Liver (tissue), 9 donors: Measurements from ENCODE around the gene GNAI2. TPM values are rescaled to one million over a fixed set of nuclear protein-coding genes. Genes with fewer than 3 reads are reported as not detected.

Experiments
- DNase-seq: peaks from one replicate; pipeline ENCODE4 v3.0.0-alpha.2; 2017; ENCODE audit warnings: low spot score
- H3K27ac ChIP-seq, 2 donors: one replicate each; pipeline ENCODE4 v1.7.0; 2013; ENCODE audit warnings: inconsistent platforms in 2 of 2, low read length in 2 of 2, control low read depth in 1 of 2, low read depth in 1 of 2, mild to moderate bottlenecking in 1 of 2
- H3K27me3 ChIP-seq, 4 donors: one replicate each; pipeline versions ENCODE4 v1.6.1 to v1.7.0; 2013; ENCODE audit warnings: low read length in 3 of 4, inconsistent platforms in 1 of 4, mild to moderate bottlenecking in 1 of 4, moderate library complexity in 1 of 4; ENCODE audit not compliant: control insufficient read depth in 4 of 4, insufficient read depth in 4 of 4
- H3K36me3 ChIP-seq, 4 donors: one replicate each; pipeline versions ENCODE4 v1.6.1 to v1.7.0; 2013; ENCODE audit warnings: low read length in 3 of 4, mild to moderate bottlenecking in 3 of 4, low read depth in 1 of 4, moderate library complexity in 1 of 4; ENCODE audit not compliant: control insufficient read depth in 4 of 4, insufficient read depth in 3 of 4
- H3K4me1 ChIP-seq, 4 donors: one replicate each; pipeline versions ENCODE4 v1.6.1 to v1.7.0; 2013; ENCODE audit warnings: low read length in 3 of 4, mild to moderate bottlenecking in 3 of 4, moderate library complexity in 1 of 4; ENCODE audit not compliant: control insufficient read depth in 4 of 4, insufficient read depth in 4 of 4
- H3K4me3 ChIP-seq, 3 donors: one replicate each; pipeline versions ENCODE4 v1.6.1 to v1.7.0; 2013; ENCODE audit warnings: low read length in 3 of 3, control low read depth in 1 of 3, low read depth in 1 of 3, mild to moderate bottlenecking in 1 of 3
- H3K9ac ChIP-seq, 2 donors: one replicate each; pipeline ENCODE4 v1.7.0; 2013; ENCODE audit warnings: low read length in 2 of 2, mild to moderate bottlenecking in 2 of 2, moderate library complexity in 2 of 2, control low read depth in 1 of 2, low read depth in 1 of 2
- H3K9me3 ChIP-seq, 4 donors: one replicate each; pipeline versions ENCODE4 v1.6.1 to v1.7.0; 2013; ENCODE audit warnings: low read length in 3 of 4; ENCODE audit not compliant: control insufficient read depth in 4 of 4
- EGR1 ChIP-seq, 2 donors: IDR thresholded peaks; 2 replicates each; pipeline ENCODE4 v1.6.1; 2016 to 2018; ENCODE audit warnings: antibody characterized with exemption in 2 of 2, low read depth in 2 of 2
- FOXA1 ChIP-seq: IDR thresholded peaks from 2 replicates; pipeline ENCODE4 v1.6.1; 2016; ENCODE audit warnings: antibody characterized with exemption
- GABPA ChIP-seq, 2 donors: IDR thresholded peaks in 1 of 2; conservative IDR thresholded peaks in 1 of 2; 2 replicates each; pipeline ENCODE4 v1.6.1; 2016; ENCODE audit warnings: antibody characterized with exemption in 2 of 2, mild to moderate bottlenecking in 1 of 2, moderate library complexity in 1 of 2
- JUND ChIP-seq, 2 donors: IDR thresholded peaks; 2 replicates each; pipeline ENCODE4 v1.6.1; 2016; ENCODE audit warnings: antibody characterized with exemption in 2 of 2
- NR2F2 ChIP-seq: IDR thresholded peaks from 2 replicates; pipeline ENCODE4 v1.6.1; 2016; ENCODE audit warnings: antibody characterized with exemption
- RAD21 ChIP-seq, 2 donors: IDR thresholded peaks; 2 replicates each; pipeline ENCODE4 v1.6.1; 2016; ENCODE audit warnings: antibody characterized with exemption in 2 of 2, mild to moderate bottlenecking in 2 of 2
- RXRA ChIP-seq, 2 donors: IDR thresholded peaks; 2 replicates each; pipeline ENCODE4 v1.6.1; 2017 to 2018; ENCODE audit warnings: antibody characterized with exemption in 2 of 2, mild to moderate bottlenecking in 1 of 2
- SP1 ChIP-seq: IDR thresholded peaks from 2 replicates; pipeline ENCODE4 v1.6.1; 2018; ENCODE audit warnings: antibody characterized with exemption, mild to moderate bottlenecking
- TAF1 ChIP-seq: conservative IDR thresholded peaks from 2 replicates; pipeline ENCODE4 v1.6.1; 2016; ENCODE audit warnings: antibody characterized with exemption, mild to moderate bottlenecking
- YY1 ChIP-seq: IDR thresholded peaks from 2 replicates; pipeline ENCODE4 v1.6.1; 2016; ENCODE audit warnings: antibody characterized with exemption, mild to moderate bottlenecking
- WGBS: extraction: QIAGEN DNeasy Blood & Tissue Kit; methylation state at CpG from one replicate; pipeline ENCODE4 v1.1.7; 2013; 5-methylcytosine and 5-hydroxymethylcytosine counted together
- polyA plus RNA-seq, 2 donors: library from polyadenylated mRNA; stranded (reverse) in 1 of 2; unstranded in 1 of 2; fragments of 200-250 nt in 1 of 2; fragments of >200 nt in 1 of 2; fragmentation: Nextera tagmentation in 1 of 2; extraction: Ambion mirVana in 1 of 2; gene quantifications; one replicate each; pipeline versions ENCODE4 v1.2.1 to v1.2.3, GENCODE V29; 2013 to 2015
- total RNA-seq, 2 donors: library from RNA; depleted of rRNA; stranded (reverse); fragments of >200 nt; gene quantifications; one replicate each; pipeline ENCODE4 v1.2.3, GENCODE V29; 2014
- TF ChIP-seq, protein P1 (sequence below): IDR thresholded peaks from 2 replicates; pipeline ENCODE4 v1.6.1; 2016; ENCODE audit warnings: antibody characterized with exemption, mild to moderate bottlenecking
- TF ChIP-seq, protein P2 (sequence below): IDR thresholded peaks from 2 replicates; pipeline ENCODE4 v1.6.1; 2016; ENCODE audit warnings: antibody characterized with exemption
- TF ChIP-seq, protein P3 (sequence below): fragments of 150-350 bp; IDR thresholded peaks from 2 replicates; pipeline ENCODE4 v1.5.1; 2017; ENCODE audit warnings: improper control_type of control experiment, low read depth, low read length; ENCODE audit not compliant: missing input control
- donor health status: healthy.
- donor health status: healthy.
- donor health status: healthy.
- donor health status: healthy.
- donor health status: healthy.

The GNAI2 gene
- total and polyA plus RNA-seq, 4 donors, result 58.3 to 86.3 (median 62.3) TPM

DNA sequence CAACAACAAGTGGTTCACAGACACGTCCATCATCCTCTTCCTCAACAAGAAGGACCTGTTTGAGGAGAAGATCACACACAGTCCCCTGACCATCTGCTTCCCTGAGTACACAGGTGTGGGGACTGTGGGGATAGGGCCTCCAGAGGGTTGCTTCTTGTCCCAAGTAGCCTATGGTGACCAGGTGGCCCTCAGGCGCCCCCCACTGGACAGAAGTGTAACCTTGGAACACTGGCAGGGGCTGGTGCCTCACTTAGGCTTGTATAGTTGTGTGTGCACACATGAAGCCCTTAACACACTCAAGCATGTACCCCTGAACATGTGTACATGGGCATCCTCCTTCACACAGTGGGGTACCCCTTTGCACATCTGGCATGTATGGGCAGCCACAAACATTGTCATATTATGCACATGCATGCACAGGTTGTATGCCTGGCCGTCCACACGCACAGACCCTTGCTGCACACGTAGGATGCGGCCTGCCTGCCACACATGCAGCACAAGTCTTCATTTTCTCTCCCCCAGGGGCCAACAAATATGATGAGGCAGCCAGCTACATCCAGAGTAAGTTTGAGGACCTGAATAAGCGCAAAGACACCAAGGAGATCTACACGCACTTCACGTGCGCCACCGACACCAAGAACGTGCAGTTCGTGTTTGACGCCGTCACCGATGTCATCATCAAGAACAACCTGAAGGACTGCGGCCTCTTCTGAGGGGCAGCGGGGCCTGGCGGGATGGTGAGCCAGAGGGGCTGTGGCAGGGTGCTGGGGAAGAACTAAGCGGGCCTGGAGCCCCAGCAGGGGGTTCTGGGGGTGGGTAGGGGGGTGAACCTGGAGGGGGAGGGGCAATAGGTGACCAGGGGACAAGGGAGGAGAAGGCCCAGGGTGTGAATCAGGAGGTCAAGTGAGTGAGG, 21.2 kb downstream of the GNAI2 start:
- Histone ChIP-seq H3K36me3 (peaks cover 12 to 23% (median 20%) of the 10 kb centered on the region in 4 donors), H3K4me1 (peaks cover 14 to 42% (median 27%) of the 10 kb centered on the region in 4 donors)

DNA sequence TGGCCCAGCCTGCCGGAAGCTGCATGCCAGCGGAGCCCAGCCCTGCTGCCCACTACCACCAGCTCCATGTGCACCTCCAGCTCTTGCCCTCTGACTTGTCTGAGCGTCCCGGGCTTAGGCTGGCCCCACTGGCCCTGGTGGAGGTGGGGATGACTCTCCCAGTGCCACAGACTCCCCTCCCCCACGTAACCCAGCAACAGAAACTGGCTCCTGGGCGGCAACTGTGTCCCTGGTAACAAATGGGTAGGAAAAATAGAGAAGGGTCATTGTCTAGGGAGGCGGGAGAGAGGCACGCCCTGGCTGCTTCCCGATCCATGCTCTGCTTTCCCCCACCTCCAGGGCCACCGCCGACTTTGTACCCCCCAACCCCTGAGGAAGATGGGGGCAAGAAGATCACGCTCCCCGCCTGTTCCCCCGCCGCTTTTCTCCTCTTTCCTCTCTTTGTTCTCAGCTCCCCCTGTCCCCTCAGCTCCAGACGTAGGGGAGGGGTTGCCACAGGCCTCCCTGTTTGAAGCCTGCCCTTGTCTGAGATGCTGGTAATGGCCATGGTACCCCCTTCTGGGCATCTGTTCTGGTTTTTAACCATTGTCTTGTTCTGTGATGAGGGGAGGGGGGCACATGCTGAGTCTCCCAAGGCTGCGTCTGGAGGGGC, 22.2 kb downstream of the GNAI2 start:
- 90% methylated on average over 17 of the region's 17 CpGs for WGBS
- peaks cover 11 to 21% (median 15%) of the 10 kb centered on the region in 4 donors for H3K36me3 ChIP-seq
- peaks cover 14 to 42% (median 27%) of the 10 kb centered on the region in 4 donors for H3K4me1 ChIP-seq
- H3K4me3 ChIP-seq, result no peak overlapping the region
- H3K27ac ChIP-seq, result no peak overlapping the region
- no peak for TF ChIP-seq EGR1 (IDR thresholded peaks at IDR 0.05; ENCODE audit: low read depth in 2 of 2)
- TF ChIP-seq, protein P1, sequence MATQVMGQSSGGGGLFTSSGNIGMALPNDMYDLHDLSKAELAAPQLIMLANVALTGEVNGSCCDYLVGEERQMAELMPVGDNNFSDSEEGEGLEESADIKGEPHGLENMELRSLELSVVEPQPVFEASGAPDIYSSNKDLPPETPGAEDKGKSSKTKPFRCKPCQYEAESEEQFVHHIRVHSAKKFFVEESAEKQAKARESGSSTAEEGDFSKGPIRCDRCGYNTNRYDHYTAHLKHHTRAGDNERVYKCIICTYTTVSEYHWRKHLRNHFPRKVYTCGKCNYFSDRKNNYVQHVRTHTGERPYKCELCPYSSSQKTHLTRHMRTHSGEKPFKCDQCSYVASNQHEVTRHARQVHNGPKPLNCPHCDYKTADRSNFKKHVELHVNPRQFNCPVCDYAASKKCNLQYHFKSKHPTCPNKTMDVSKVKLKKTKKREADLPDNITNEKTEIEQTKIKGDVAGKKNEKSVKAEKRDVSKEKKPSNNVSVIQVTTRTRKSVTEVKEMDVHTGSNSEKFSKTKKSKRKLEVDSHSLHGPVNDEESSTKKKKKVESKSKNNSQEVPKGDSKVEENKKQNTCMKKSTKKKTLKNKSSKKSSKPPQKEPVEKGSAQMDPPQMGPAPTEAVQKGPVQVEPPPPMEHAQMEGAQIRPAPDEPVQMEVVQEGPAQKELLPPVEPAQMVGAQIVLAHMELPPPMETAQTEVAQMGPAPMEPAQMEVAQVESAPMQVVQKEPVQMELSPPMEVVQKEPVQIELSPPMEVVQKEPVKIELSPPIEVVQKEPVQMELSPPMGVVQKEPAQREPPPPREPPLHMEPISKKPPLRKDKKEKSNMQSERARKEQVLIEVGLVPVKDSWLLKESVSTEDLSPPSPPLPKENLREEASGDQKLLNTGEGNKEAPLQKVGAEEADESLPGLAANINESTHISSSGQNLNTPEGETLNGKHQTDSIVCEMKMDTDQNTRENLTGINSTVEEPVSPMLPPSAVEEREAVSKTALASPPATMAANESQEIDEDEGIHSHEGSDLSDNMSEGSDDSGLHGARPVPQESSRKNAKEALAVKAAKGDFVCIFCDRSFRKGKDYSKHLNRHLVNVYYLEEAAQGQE, result no peak
- TF ChIP-seq SP1, result no peak
- TF ChIP-seq GABPA (IDR thresholded peaks at IDR 0.05 in 1 of 2, conservative IDR thresholded peaks at IDR 0.05 in 1 of 2), result no peak
- no peak for TF ChIP-seq TAF1
- no peak for TF ChIP-seq RAD21 (IDR thresholded peaks at IDR 0.05)
- no peak for TF ChIP-seq NR2F2
- TF ChIP-seq YY1, result no peak
- TF ChIP-seq, protein P2, sequence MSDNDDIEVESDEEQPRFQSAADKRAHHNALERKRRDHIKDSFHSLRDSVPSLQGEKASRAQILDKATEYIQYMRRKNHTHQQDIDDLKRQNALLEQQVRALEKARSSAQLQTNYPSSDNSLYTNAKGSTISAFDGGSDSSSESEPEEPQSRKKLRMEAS, result no peak
- TF ChIP-seq JUND (IDR thresholded peaks at IDR 0.05), result no peak
- TF ChIP-seq, protein P3, sequence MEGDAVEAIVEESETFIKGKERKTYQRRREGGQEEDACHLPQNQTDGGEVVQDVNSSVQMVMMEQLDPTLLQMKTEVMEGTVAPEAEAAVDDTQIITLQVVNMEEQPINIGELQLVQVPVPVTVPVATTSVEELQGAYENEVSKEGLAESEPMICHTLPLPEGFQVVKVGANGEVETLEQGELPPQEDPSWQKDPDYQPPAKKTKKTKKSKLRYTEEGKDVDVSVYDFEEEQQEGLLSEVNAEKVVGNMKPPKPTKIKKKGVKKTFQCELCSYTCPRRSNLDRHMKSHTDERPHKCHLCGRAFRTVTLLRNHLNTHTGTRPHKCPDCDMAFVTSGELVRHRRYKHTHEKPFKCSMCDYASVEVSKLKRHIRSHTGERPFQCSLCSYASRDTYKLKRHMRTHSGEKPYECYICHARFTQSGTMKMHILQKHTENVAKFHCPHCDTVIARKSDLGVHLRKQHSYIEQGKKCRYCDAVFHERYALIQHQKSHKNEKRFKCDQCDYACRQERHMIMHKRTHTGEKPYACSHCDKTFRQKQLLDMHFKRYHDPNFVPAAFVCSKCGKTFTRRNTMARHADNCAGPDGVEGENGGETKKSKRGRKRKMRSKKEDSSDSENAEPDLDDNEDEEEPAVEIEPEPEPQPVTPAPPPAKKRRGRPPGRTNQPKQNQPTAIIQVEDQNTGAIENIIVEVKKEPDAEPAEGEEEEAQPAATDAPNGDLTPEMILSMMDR, result no peak
- no peak overlapping the region for H3K9ac ChIP-seq
- H3K27me3 ChIP-seq, result no peaks in the 10 kb centered on the region
- no peaks in the 10 kb centered on the region for H3K9me3 ChIP-seq
- DNase-seq, result no peak

More for the DNA sequence above, 21.2 kb downstream of the GNAI2 start:
- H3K4me3 ChIP-seq, result no peak overlapping the region
- 92% methylated on average over 20 of the region's 20 CpGs for WGBS
- no peak overlapping the region for H3K27ac ChIP-seq
- TF ChIP-seq RXRA (IDR thresholded peaks at IDR 0.05), result no peak
- TF ChIP-seq FOXA1, result no peak
- TF ChIP-seq, protein P3, result peak; percentile 37
- peak; percentile 62 to 73 for TF ChIP-seq RAD21 (IDR thresholded peaks at IDR 0.05)
- no peak for DNase-seq
- no peaks in the 10 kb centered on the region for H3K27me3 ChIP-seq
- no peak overlapping the region for H3K9ac ChIP-seq
- no peaks in the 10 kb centered on the region for H3K9me3 ChIP-seq
